ENCODE data around the gene SUCLA2.

The SUCLA2 gene

GRCh38 chr13:47896111-47896510, 105.0 kb downstream of the SUCLA2 start:
- Histone ChIP-seq H3K27me3 (ENCODE audit: insufficient read depth, low read length) (no peaks in the 10 kb centered on the region), H3K4me3 (ENCODE audit: low read depth, low read length) (no peak overlapping the region), H3K4ac (ENCODE audit: low read depth, low read length) (no peak overlapping the region), H3K18ac (ENCODE audit: low read length) (peak overlapping the region; percentile 17), H3K23ac (ENCODE audit: low read length) (no peak overlapping the region), H3K9me3 (ENCODE audit: insufficient read depth, low read depth, low read length) (no peaks in the 10 kb centered on the region), H3K9ac (ENCODE audit: low read length) (no peak overlapping the region), H2BK5ac (ENCODE audit: low read depth, low read length, poor library complexity) (no peak overlapping the region), H3K36me3 (ENCODE audit: control insufficient read depth in 1 of 2, insufficient read depth in 2 of 2, low read length in 2 of 2) (no peaks in the 10 kb centered on the region), H3K27ac (ENCODE audit: low read depth, low read length) (no peak overlapping the region), H2BK12ac (ENCODE audit: low read length) (peak overlapping the region; percentile 51), H4K12ac (ENCODE audit: low read depth, low read length) (no peak overlapping the region), H3K4me2 (ENCODE audit: low read length) (no peak overlapping the region), H2BK120ac (ENCODE audit: insufficient read depth, low read length, poor library complexity) (no peak overlapping the region), H3K14ac (ENCODE audit: low read length) (no peak overlapping the region), H2AK5ac (ENCODE audit: low read length) (no peak overlapping the region), H2AFZ (ENCODE audit: insufficient read depth, low read length, poor library complexity) (no peak overlapping the region), H3K79me2 (ENCODE audit: control insufficient read depth, insufficient read depth, low read length, poor library complexity) (no peaks in the 10 kb centered on the region), H4K91ac (ENCODE audit: low read depth, low read length) (no peak overlapping the region), H3K4me1 (ENCODE audit: control insufficient read depth in 1 of 2, insufficient read depth in 2 of 2, low read length in 2 of 2) (peaks cover 4% of the 10 kb centered on the region in 2 experiments), H3K79me1 (ENCODE audit: low read length) (peaks cover 2% of the 10 kb centered on the region), H4K8ac (ENCODE audit: low read depth, low read length) (no peak overlapping the region)
- no peak for DNase-seq
- no CpG with 5 or more reads among the region's 5 CpGs for WGBS (ENCODE audit: extremely low coverage, insufficient coverage, insufficient read length)

- Histone ChIP-seq H3K18ac (ENCODE audit: low read length) (no peak overlapping the region), H4K91ac (ENCODE audit: low read depth, low read length) (no peak overlapping the region), H3K79me1 (ENCODE audit: low read length) (peaks cover 2% of the 10 kb centered on the region), H3K27me3 (ENCODE audit: insufficient read depth, low read length) (no peaks in the 10 kb centered on the region), H2BK120ac (ENCODE audit: insufficient read depth, low read length, poor library complexity) (no peak overlapping the region), H3K9me3 (ENCODE audit: insufficient read depth, low read depth, low read length) (no peaks in the 10 kb centered on the region), H3K14ac (ENCODE audit: low read length) (no peak overlapping the region), H3K27ac (ENCODE audit: low read depth, low read length) (no peak overlapping the region), H3K4me3 (ENCODE audit: low read depth, low read length) (no peak overlapping the region), H2BK12ac (ENCODE audit: low read length) (no peak overlapping the region), H2AFZ (ENCODE audit: insufficient read depth, low read length, poor library complexity) (no peak overlapping the region), H3K23ac (ENCODE audit: low read length) (no peak overlapping the region), H2BK5ac (ENCODE audit: low read depth, low read length, poor library complexity) (no peak overlapping the region), H3K9ac (ENCODE audit: low read length) (no peak overlapping the region), H2AK5ac (ENCODE audit: low read length) (no peak overlapping the region), H4K8ac (ENCODE audit: low read depth, low read length) (no peak overlapping the region), H3K36me3 (ENCODE audit: control insufficient read depth in 1 of 2, insufficient read depth in 2 of 2, low read length in 2 of 2) (no peaks in the 10 kb centered on the region), H3K79me2 (ENCODE audit: control insufficient read depth, insufficient read depth, low read length, poor library complexity) (no peaks in the 10 kb centered on the region), H4K12ac (ENCODE audit: low read depth, low read length) (no peak overlapping the region), H3K4me2 (ENCODE audit: low read length) (no peak overlapping the region), H3K4ac (ENCODE audit: low read depth, low read length) (no peak overlapping the region), H3K4me1 (ENCODE audit: control insufficient read depth in 1 of 2, insufficient read depth in 2 of 2, low read length in 2 of 2) (peaks cover 4% of the 10 kb centered on the region in 2 experiments)
- DNase-seq = no peak
- WGBS (ENCODE audit: extremely low coverage, insufficient coverage, insufficient read length) = no CpG with 5 or more reads among the region's 1 CpG
Observed at GRCh38 chr13:47893527-47893926, 107.5 kb downstream of the SUCLA2 start.

Measured in trophoblast cell (in vitro differentiated cells and primary cell).